ENCODE data around the gene PLAC8.

- TF ChIP-seq EZH2 (IDR thresholded peaks at IDR 0.05; ENCODE audit: borderline replicate concordance, low read length) (no peak), CTCF (conservative IDR thresholded peaks at IDR 0.05 in 1 of 2, IDR thresholded peaks at IDR 0.05 in 1 of 2; ENCODE audit: extremely low read depth in 1 of 2, insufficient read depth in 1 of 2, low read depth in 1 of 2, low read length in 2 of 2) (no peak)
Measured at GRCh38 chr4:83153417-83153816, 38.9 kb upstream of the PLAC8 start.

Measured in mammary epithelial cell (primary cell).